OCI-LY3 (cell line): Measurements from ENCODE around the gene PID1.

Experiments
- EZH2phosphoT487 ChIP-seq: fragments of 200-600 bp; shearing (Covaris generic); IDR thresholded peaks from 2 replicates; pipeline ENCODE4 v1.6.1; 2018; ENCODE audit warnings: antibody characterized with exemption, mixed run types, low read depth
- TF ChIP-seq, protein P1 (sequence below): fragments of 200-600, 300-600 bp; sonication (generic); IDR thresholded peaks from 2 replicates; pipeline ENCODE4 v1.5.1; 2014; ENCODE audit warnings: antibody characterized with exemption, low read length, low read depth

DNA sequence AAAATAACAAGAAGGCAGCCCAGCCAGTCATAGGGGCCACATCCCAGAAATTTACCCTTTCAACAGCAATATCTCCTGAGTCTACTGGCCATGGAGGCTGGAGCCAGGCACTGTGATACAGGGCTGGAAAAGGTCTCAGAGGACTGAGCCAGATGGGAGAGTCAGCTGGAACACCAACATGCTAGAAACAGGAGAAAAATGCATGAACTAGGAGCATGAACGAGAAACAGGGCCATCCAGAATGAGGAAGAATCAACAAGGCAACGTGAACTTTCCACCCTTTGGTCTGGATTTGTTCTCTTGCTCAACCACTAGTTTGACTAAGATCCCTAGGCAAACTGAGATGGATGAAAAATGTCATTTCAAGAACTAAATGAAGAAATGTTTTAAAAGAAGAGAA, 13.1 kb downstream of the PID1 start:
- TF ChIP-seq, protein P1, sequence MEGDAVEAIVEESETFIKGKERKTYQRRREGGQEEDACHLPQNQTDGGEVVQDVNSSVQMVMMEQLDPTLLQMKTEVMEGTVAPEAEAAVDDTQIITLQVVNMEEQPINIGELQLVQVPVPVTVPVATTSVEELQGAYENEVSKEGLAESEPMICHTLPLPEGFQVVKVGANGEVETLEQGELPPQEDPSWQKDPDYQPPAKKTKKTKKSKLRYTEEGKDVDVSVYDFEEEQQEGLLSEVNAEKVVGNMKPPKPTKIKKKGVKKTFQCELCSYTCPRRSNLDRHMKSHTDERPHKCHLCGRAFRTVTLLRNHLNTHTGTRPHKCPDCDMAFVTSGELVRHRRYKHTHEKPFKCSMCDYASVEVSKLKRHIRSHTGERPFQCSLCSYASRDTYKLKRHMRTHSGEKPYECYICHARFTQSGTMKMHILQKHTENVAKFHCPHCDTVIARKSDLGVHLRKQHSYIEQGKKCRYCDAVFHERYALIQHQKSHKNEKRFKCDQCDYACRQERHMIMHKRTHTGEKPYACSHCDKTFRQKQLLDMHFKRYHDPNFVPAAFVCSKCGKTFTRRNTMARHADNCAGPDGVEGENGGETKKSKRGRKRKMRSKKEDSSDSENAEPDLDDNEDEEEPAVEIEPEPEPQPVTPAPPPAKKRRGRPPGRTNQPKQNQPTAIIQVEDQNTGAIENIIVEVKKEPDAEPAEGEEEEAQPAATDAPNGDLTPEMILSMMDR, result no peak
- TF ChIP-seq EZH2phosphoT487, result no peak
